ENCODE measurements around the gene EBI3.
"Not testable (repeated sequence)": the region's sequence is repeated elsewhere in the genome, so short reads cannot be mapped to it uniquely, and the experiment has no call there.

DNA sequence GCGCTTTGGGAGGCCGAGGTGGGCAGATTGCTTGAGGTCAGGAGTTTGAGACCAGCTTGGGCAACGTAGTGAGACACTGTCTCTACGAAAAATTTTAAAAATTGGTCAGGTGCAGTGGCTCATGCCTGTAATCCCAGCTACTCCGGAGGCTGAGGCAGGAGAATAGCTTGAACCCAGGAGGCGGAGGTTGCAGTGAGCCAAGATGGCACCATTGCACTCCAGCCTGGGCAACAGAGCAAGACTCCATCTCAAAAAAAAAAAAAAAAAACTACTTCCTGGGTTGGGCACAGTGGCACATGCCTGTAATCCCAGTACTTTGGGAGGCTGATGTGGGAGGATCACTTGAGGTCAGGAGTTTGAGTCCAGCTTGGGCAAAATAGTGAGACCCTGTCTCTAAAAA, 2.2 kb downstream of the EBI3 start:
- TF ChIP-seq, protein P1, sequence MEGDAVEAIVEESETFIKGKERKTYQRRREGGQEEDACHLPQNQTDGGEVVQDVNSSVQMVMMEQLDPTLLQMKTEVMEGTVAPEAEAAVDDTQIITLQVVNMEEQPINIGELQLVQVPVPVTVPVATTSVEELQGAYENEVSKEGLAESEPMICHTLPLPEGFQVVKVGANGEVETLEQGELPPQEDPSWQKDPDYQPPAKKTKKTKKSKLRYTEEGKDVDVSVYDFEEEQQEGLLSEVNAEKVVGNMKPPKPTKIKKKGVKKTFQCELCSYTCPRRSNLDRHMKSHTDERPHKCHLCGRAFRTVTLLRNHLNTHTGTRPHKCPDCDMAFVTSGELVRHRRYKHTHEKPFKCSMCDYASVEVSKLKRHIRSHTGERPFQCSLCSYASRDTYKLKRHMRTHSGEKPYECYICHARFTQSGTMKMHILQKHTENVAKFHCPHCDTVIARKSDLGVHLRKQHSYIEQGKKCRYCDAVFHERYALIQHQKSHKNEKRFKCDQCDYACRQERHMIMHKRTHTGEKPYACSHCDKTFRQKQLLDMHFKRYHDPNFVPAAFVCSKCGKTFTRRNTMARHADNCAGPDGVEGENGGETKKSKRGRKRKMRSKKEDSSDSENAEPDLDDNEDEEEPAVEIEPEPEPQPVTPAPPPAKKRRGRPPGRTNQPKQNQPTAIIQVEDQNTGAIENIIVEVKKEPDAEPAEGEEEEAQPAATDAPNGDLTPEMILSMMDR (IDR thresholded peaks at IDR 0.05): not testable (repeated sequence)
- TF ChIP-seq POLR2AphosphoS5 (IDR thresholded peaks at IDR 0.05): not testable (repeated sequence)
